ENCODE data around the gene TGIF1. TPM values are rescaled to one million over a fixed set of nuclear protein-coding genes. Genes with fewer than 3 reads are reported as not detected.
"Not testable (repeated sequence)": the region's sequence is repeated elsewhere in the genome, so short reads cannot be mapped to it uniquely, and the experiment has no call there.

Gene TGIF1
- total RNA-seq, 3 donors from 2014 or later (not counting 1 experiment from before 2014, with no cell fraction given) = 57.5 to 74.7 (median 60.4) TPM

DNA sequence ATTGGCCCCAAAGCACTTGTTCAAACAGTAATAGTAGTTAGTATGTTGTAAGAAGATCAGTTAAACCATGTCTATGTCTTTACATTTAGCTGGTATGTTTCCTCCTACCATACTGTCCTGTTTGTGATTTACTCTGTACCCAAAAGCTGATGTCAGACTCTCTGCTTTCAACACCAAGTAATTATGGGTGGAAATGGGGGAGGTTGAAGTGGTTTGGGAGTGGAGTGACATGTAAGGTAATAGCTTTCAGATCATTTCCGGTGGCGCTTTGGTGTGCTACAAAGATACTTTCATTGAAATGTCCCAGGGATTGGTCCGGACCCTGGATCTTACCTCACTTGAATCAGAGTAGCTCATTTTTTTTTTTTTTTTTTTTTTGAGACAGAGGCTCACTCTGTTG, 39.7 kb upstream of the TGIF1 start:
- no peak for DNase-seq
- H3K27ac ChIP-seq (ENCODE audit: low read length) = no peak overlapping the region
- H3K27me3 Mint-ChIP-seq (ENCODE audit: low read depth in 2 of 2) = peaks cover 4 to 7% of the 10 kb centered on the region in 2 donors
- H3K36me3 Mint-ChIP-seq = no peaks in the 10 kb centered on the region
- H3K4me1 Mint-ChIP-seq = peaks cover 0 to 10% of the 10 kb centered on the region in 2 donors
- H3K4me3 ChIP-seq (ENCODE audit: low read length) = no peak overlapping the region
- H3K27ac Mint-ChIP-seq = no peak overlapping the region
- H3K9me3 ChIP-seq (ENCODE audit: control insufficient read depth, insufficient read depth, low read length) = no peaks in the 10 kb centered on the region
- H3K4me3 Mint-ChIP-seq = no peak overlapping the region
- TF ChIP-seq CTCF (IDR thresholded peaks at IDR 0.05) = no peak
- peaks cover 6% of the 10 kb centered on the region for H3K4me1 ChIP-seq (ENCODE audit: control insufficient read depth, insufficient read depth, low read length)
- 92% methylated on average over 3 of the region's 3 CpGs for WGBS (ENCODE audit: insufficient coverage)
- no peaks in the 10 kb centered on the region for H3K27me3 ChIP-seq (ENCODE audit: control insufficient read depth, insufficient read depth, low read length)
- H3K36me3 ChIP-seq (ENCODE audit: control insufficient read depth, insufficient read depth, low read length) = no peaks in the 10 kb centered on the region
- no peak for ATAC-seq
- H3K9me3 Mint-ChIP-seq = no peaks in the 10 kb centered on the region
- intact Hi-C loops (cut with micrococcal nuclease) = no loop called here

DNA sequence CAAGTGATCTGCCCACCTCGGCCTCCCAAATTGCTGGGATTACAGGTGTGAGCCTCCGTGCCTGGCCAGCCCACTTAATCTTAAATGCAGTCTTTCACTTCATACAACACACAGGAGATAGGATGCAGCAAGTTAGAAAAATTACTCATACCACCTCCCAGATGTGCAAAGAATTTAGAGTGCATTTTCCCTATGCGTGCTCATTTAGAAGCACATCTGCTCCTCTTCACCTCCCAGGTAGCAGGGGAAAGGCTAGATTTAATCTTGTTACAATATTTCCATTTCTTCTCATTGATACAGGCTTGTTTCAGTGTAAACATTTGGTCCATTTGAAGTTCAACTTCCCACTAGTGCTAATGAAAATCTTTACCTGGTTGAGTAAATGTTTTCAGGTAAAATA, 39.1 kb upstream of the TGIF1 start:
- H3K4me3 ChIP-seq (ENCODE audit: low read length); DNase-seq; H3K9me3 Mint-ChIP-seq; intact Hi-C loops (cut with micrococcal nuclease); H3K9me3 ChIP-seq (ENCODE audit: control insufficient read depth, insufficient read depth, low read length); H3K27ac ChIP-seq (ENCODE audit: low read length); H3K4me3 Mint-ChIP-seq; H3K27me3 ChIP-seq (ENCODE audit: control insufficient read depth, insufficient read depth, low read length); H3K27ac Mint-ChIP-seq; H3K27me3 Mint-ChIP-seq (ENCODE audit: low read depth in 2 of 2); ATAC-seq; H3K4me1 ChIP-seq (ENCODE audit: control insufficient read depth, insufficient read depth, low read length); H3K36me3 ChIP-seq (ENCODE audit: control insufficient read depth, insufficient read depth, low read length); H3K4me1 Mint-ChIP-seq; H3K36me3 Mint-ChIP-seq: not testable (repeated sequence)
- WGBS (ENCODE audit: insufficient coverage) = no CpG with 5 or more reads among the region's 3 CpGs

DNA sequence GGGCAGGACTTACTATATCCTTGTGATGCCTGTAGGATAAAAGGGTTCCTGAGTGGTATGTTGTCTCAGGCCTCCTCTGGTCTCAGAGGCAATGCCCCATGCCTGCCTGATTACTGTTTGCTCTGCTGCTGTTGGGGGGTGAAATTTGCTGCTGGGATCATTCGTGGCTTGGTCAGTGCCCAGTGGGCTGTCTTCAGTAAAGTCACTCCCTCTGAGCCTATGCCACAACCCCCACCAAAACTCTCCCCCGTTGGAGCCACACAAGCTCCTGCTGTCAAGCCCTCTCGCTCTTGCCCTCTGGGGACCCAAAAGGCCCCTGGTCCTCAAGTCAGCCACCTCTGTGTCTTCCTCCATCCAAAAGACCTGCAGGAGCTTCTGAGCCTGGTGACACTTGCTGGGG, 38.6 kb upstream of the TGIF1 start:
- Histone ChIP-seq H3K36me3 (ENCODE audit: control insufficient read depth, insufficient read depth, low read length) (no peaks in the 10 kb centered on the region), H3K4me1 (ENCODE audit: control insufficient read depth, insufficient read depth, low read length) (peaks cover 6% of the 10 kb centered on the region), H3K27me3 (ENCODE audit: control insufficient read depth, insufficient read depth, low read length) (no peaks in the 10 kb centered on the region), H3K9me3 (ENCODE audit: control insufficient read depth, insufficient read depth, low read length) (no peaks in the 10 kb centered on the region), H3K4me3 (ENCODE audit: low read length) (no peak overlapping the region), H3K27ac (ENCODE audit: low read length) (no peak overlapping the region)
- WGBS (ENCODE audit: insufficient coverage) = 79% methylated on average over 3 of the region's 3 CpGs
- DNase-seq (no peak), ATAC-seq (no peak)
- intact Hi-C loops (cut with micrococcal nuclease) = no loop called here
- H3K9me3 Mint-ChIP-seq = no peaks in the 10 kb centered on the region
- peaks cover 4 to 7% of the 10 kb centered on the region in 2 donors for H3K27me3 Mint-ChIP-seq (ENCODE audit: low read depth in 2 of 2)
- H3K36me3 Mint-ChIP-seq = no peaks in the 10 kb centered on the region
- peaks cover 0 to 10% of the 10 kb centered on the region in 2 donors for H3K4me1 Mint-ChIP-seq
- no peak overlapping the region for H3K27ac Mint-ChIP-seq
- TF ChIP-seq CTCF (IDR thresholded peaks at IDR 0.05) = no peak
- H3K4me3 Mint-ChIP-seq = no peak overlapping the region

- H3K27ac Mint-ChIP-seq = no peak overlapping the region
- DNase-seq = peak in 1 of 2 donors; percentile 49
- H3K9me3 ChIP-seq (ENCODE audit: control insufficient read depth, insufficient read depth, low read length) = no peaks in the 10 kb centered on the region
- H3K4me1 Mint-ChIP-seq = peaks cover 0 to 10% of the 10 kb centered on the region in 2 donors
- H3K27me3 ChIP-seq (ENCODE audit: control insufficient read depth, insufficient read depth, low read length) = no peaks in the 10 kb centered on the region
- peaks cover 6% of the 10 kb centered on the region for H3K4me1 ChIP-seq (ENCODE audit: control insufficient read depth, insufficient read depth, low read length)
- 26% methylated on average over 28 of the region's 28 CpGs for WGBS (ENCODE audit: insufficient coverage)
- H3K27ac ChIP-seq (ENCODE audit: low read length) = no peak overlapping the region
- intact Hi-C loops (cut with micrococcal nuclease) = no loop called here
- peaks cover 4 to 7% of the 10 kb centered on the region in 2 donors for H3K27me3 Mint-ChIP-seq (ENCODE audit: low read depth in 2 of 2)
- no peaks in the 10 kb centered on the region for H3K9me3 Mint-ChIP-seq
- TF ChIP-seq CTCF (IDR thresholded peaks at IDR 0.05) = no peak
- no peaks in the 10 kb centered on the region for H3K36me3 ChIP-seq (ENCODE audit: control insufficient read depth, insufficient read depth, low read length)
- H3K4me3 ChIP-seq (ENCODE audit: low read length) = no peak overlapping the region
- ATAC-seq = peak in 1 of 3 donors; percentile 38
- H3K36me3 Mint-ChIP-seq = no peaks in the 10 kb centered on the region
- H3K4me3 Mint-ChIP-seq = no peak overlapping the region
These were observed 38.1 kb upstream of the TGIF1 start for GRCh38 chr18:3411854-3412268.

- H3K4me3 ChIP-seq (ENCODE audit: low read length); intact Hi-C loops (cut with micrococcal nuclease); H3K4me1 ChIP-seq (ENCODE audit: control insufficient read depth, insufficient read depth, low read length); DNase-seq; H3K36me3 Mint-ChIP-seq; H3K9me3 Mint-ChIP-seq; H3K9me3 ChIP-seq (ENCODE audit: control insufficient read depth, insufficient read depth, low read length); H3K27me3 ChIP-seq (ENCODE audit: control insufficient read depth, insufficient read depth, low read length); H3K36me3 ChIP-seq (ENCODE audit: control insufficient read depth, insufficient read depth, low read length); H3K27ac Mint-ChIP-seq; H3K27me3 Mint-ChIP-seq (ENCODE audit: low read depth in 2 of 2); H3K27ac ChIP-seq (ENCODE audit: low read length); H3K4me3 Mint-ChIP-seq; H3K4me1 Mint-ChIP-seq; ATAC-seq: not testable (repeated sequence)
- WGBS (ENCODE audit: insufficient coverage) = 89% methylated on average over 9 of the region's 9 CpGs
These were observed 37.4 kb upstream of the TGIF1 start for GRCh38 chr18:3412528-3412927.

Data from natural killer cell (primary cell).